H1 (cell line): ENCODE measurements around the gene PPP1R12C. TPM values are rescaled to one million over a fixed set of nuclear protein-coding genes. Genes with fewer than 3 reads are reported as not detected.
A peak's percentile ranks its signal among the peaks of the same experiment; 100 is the strongest.

ENCODE experiments used
- CTCF ChIA-PET: fragments of 300-600 bp; sonication (Branson Sonifier 250); formaldehyde crosslinking; loops from one replicate; lab custom pipeline; 2021; ENCODE audit not compliant: partially characterized antibody; lab: Charles Lee
- POLR2A ChIA-PET: fragments of 300-600 bp; sonication (Branson Sonifier 250); formaldehyde crosslinking; loops from one replicate; lab custom pipeline; 2021; ENCODE audit warnings: inconsistent platforms; ENCODE audit not compliant: partially characterized antibody; lab: Charles Lee
- DNase-seq, 2 experiments: peaks; one replicate each; pipeline versions ENCODE4 v3.0.0 to v3.0.0-alpha.2; 2010 to 2022; ENCODE audit warnings: low spot score in 2 of 2, low read depth in 1 of 2, mixed read lengths in 1 of 2
- FAIRE-seq: peaks from 2 replicates; lab custom pipeline; 2011; peaks lifted over from hg19 to GRCh38; lab: Jason Lieb, UNC
- H2AFZ ChIP-seq: 2 replicates; pipeline ENCODE4 v1.8.1; 2012; ENCODE audit warnings: low read length, inconsistent platforms
- H2AK5ac ChIP-seq: 2 replicates; pipeline ENCODE4 v1.6.1; 2013; ENCODE audit warnings: low read depth, low read length
- H2BK120ac ChIP-seq: replicated peaks from 2 replicates; pipeline ENCODE3; 2013; ENCODE audit warnings: low read depth, low read length, inconsistent platforms
- H2BK12ac ChIP-seq: 2 replicates; pipeline ENCODE4 v1.6.1; 2013; ENCODE audit warnings: low read depth, low read length
- H2BK15ac ChIP-seq: 2 replicates; pipeline ENCODE4 v1.6.1; 2013; ENCODE audit warnings: low read length
- H2BK20ac ChIP-seq: 2 replicates; pipeline ENCODE4 v1.6.1; 2013; ENCODE audit warnings: low read length
- H2BK5ac ChIP-seq: 2 replicates; pipeline ENCODE4 v1.6.1; 2013; ENCODE audit warnings: low read depth, low read length
- H3K14ac ChIP-seq: 2 replicates; pipeline ENCODE4 v1.6.1; 2013; ENCODE audit warnings: inconsistent platforms; ENCODE audit not compliant: insufficient read length
- H3K18ac ChIP-seq: 2 replicates; pipeline ENCODE4 v1.6.1; 2013; ENCODE audit warnings: low read length; ENCODE audit errors: extremely low read depth
- H3K23ac ChIP-seq: 2 replicates; pipeline ENCODE4 v1.6.1; 2013; ENCODE audit warnings: inconsistent platforms; ENCODE audit not compliant: insufficient read length
- H3K23me2 ChIP-seq: 2 replicates; pipeline ENCODE4 v1.6.1; 2013; ENCODE audit warnings: low read depth, low read length
- H3K27ac ChIP-seq: 2 replicates; pipeline ENCODE4 v1.6.1; 2011; ENCODE audit warnings: low read depth, low read length, inconsistent platforms
- H3K27me3 ChIP-seq, 4 experiments: replicated peaks in 1 of 4; 1 replicate in 1 of 4; 2 replicates in 3 of 4; pipeline versions ENCODE4 v1.6.1 to v1.8.1; 2011 to 2013; ENCODE audit warnings: low read length in 3 of 4, mild to moderate bottlenecking in 3 of 4, inconsistent platforms in 2 of 4, mixed read lengths in 2 of 4, moderate library complexity in 1 of 4; ENCODE audit not compliant: control insufficient read depth in 3 of 4, insufficient read depth in 3 of 4; ENCODE audit errors: extremely low read depth in 1 of 4
- H3K36me3 ChIP-seq, 4 experiments: 2 replicates each; pipeline versions ENCODE4 v1.6.1 to v1.8.1; 2011 to 2013; ENCODE audit warnings: mild to moderate bottlenecking in 4 of 4, low read length in 3 of 4, moderate library complexity in 2 of 4, control low read depth in 1 of 4, inconsistent platforms in 1 of 4; ENCODE audit not compliant: insufficient read depth in 4 of 4, control insufficient read depth in 2 of 4
- H3K4ac ChIP-seq: replicated peaks from 2 replicates; pipeline ENCODE3; 2013; ENCODE audit warnings: low read length, low read depth, mixed read lengths, inconsistent platforms; ENCODE audit not compliant: insufficient read length
- H3K4me1 ChIP-seq, 4 experiments: replicated peaks in 1 of 4; 1 replicate in 1 of 4; 2 replicates in 3 of 4; pipeline versions ENCODE4 v1.6.1 to v1.8.1; 2011 to 2013; ENCODE audit warnings: low read length in 3 of 4, inconsistent platforms in 2 of 4, mixed read lengths in 1 of 4; ENCODE audit not compliant: insufficient read depth in 4 of 4, control insufficient read depth in 3 of 4
- H3K4me2 ChIP-seq, 2 experiments: 2 replicates each; pipeline versions ENCODE4 v1.6.1 to v1.8.1; 2011 to 2013; ENCODE audit warnings: low read depth in 2 of 2, low read length in 2 of 2, control low read depth in 1 of 2, inconsistent platforms in 1 of 2, mild to moderate bottlenecking in 1 of 2; ENCODE audit not compliant: insufficient read depth in 1 of 2
- H3K4me3 ChIP-seq, 4 experiments: fragments of 200-600, 300-600 bp in 1 of 4; sonication (generic), shearing (Covaris generic), sonication (Bioruptor Twin) in 1 of 4; 2 replicates each; pipeline versions ENCODE4 v1.5.1 to v1.8.1; 2011 to 2016; ENCODE audit warnings: low read length in 4 of 4, low read depth in 3 of 4, control low read depth in 2 of 4, inconsistent platforms in 2 of 4, mild to moderate bottlenecking in 2 of 4, mixed read lengths in 1 of 4, moderate library complexity in 1 of 4; ENCODE audit not compliant: insufficient read depth in 2 of 4; ENCODE audit errors: extremely low read depth in 1 of 4
- H3K56ac ChIP-seq: replicated peaks from 2 replicates; pipeline ENCODE3; 2013; ENCODE audit warnings: low read depth, mild to moderate bottlenecking, mixed read lengths, low read length, inconsistent platforms; ENCODE audit not compliant: insufficient read length
- H3K79me1 ChIP-seq: 2 replicates; pipeline ENCODE4 v1.6.1; 2013; ENCODE audit warnings: low read depth, low read length, control low read depth
- H3K79me2 ChIP-seq, 2 experiments: 2 replicates each; pipeline versions ENCODE4 v1.6.1 to v1.8.1; 2012 to 2013; ENCODE audit warnings: low read length in 2 of 2, mild to moderate bottlenecking in 2 of 2, inconsistent platforms in 1 of 2; ENCODE audit not compliant: insufficient read depth in 2 of 2, control insufficient read depth in 1 of 2
- H3K9ac ChIP-seq, 4 experiments: replicated peaks in 1 of 4; 1 replicate in 1 of 4; 2 replicates in 3 of 4; pipeline versions ENCODE4 v1.6.1 to v1.8.1; 2011 to 2013; ENCODE audit warnings: low read depth in 3 of 4, low read length in 3 of 4, control low read depth in 2 of 4, mild to moderate bottlenecking in 2 of 4, moderate library complexity in 2 of 4, inconsistent platforms in 1 of 4; ENCODE audit errors: extremely low read depth in 1 of 4
- H3K9me3 ChIP-seq, 2 experiments: 2 replicates each; pipeline versions ENCODE4 v1.6.1 to v1.8.1; 2012 to 2013; ENCODE audit warnings: mild to moderate bottlenecking in 2 of 2, moderate library complexity in 2 of 2, control low read depth in 1 of 2, inconsistent platforms in 1 of 2, low read depth in 1 of 2, low read length in 1 of 2, mixed read lengths in 1 of 2; ENCODE audit not compliant: insufficient read depth in 2 of 2
- H4K20me1 ChIP-seq, 2 experiments: replicated peaks in 1 of 2; 2 replicates each; pipeline versions ENCODE3 to v1.8.1; 2011 to 2013; ENCODE audit warnings: inconsistent platforms in 2 of 2, low read length in 2 of 2, mild to moderate bottlenecking in 1 of 2; ENCODE audit not compliant: insufficient read depth in 2 of 2, control insufficient read depth in 1 of 2
- H4K5ac ChIP-seq: 2 replicates; pipeline ENCODE4 v1.6.1; 2013; ENCODE audit warnings: low read length, low read depth, mixed read lengths, inconsistent platforms; ENCODE audit not compliant: insufficient read length
- H4K8ac ChIP-seq: 2 replicates; pipeline ENCODE4 v1.8.0; 2013; ENCODE audit warnings: mild to moderate bottlenecking, moderate library complexity, low read length, inconsistent platforms; ENCODE audit not compliant: insufficient read depth; ENCODE audit errors: extremely low read depth
- H4K91ac ChIP-seq: replicated peaks from 2 replicates; pipeline ENCODE3; 2013; ENCODE audit warnings: low read length, mixed read lengths, inconsistent platforms; ENCODE audit not compliant: insufficient read length
- CBX5 ChIP-seq: fragments of 300-800, 300-1000 bp; sonication (generic); IDR thresholded peaks from 2 replicates; pipeline ENCODE4 v1.7.1; 2016; ENCODE audit warnings: antibody characterized with exemption, low read length, low read depth
- POLR2A ChIP-seq, 2 experiments: IDR thresholded peaks; 1 replicate in 1 of 2; 2 replicates in 1 of 2; pipeline ENCODE4 v1.6.1; 2011; ENCODE audit warnings: low read depth in 2 of 2, low read length in 2 of 2, mild to moderate bottlenecking in 2 of 2; ENCODE audit errors: control extremely low read depth in 1 of 2
- RNF2 ChIP-seq: fragments of 200-900, 300-1000 bp; sonication (generic); IDR thresholded peaks from 2 replicates; pipeline ENCODE4 v1.7.1; 2016; ENCODE audit warnings: borderline replicate concordance, low read depth, mild to moderate bottlenecking, antibody characterized with exemption, low read length; ENCODE audit not compliant: poor library complexity, severe bottlenecking; ENCODE audit errors: missing control alignments
- SP1 ChIP-seq: IDR thresholded peaks from 2 replicates; pipeline ENCODE4 v1.6.1; 2011; ENCODE audit warnings: low read depth, low read length
- TAF1 ChIP-seq: IDR thresholded peaks from 2 replicates; pipeline ENCODE4 v1.6.1; 2011; ENCODE audit warnings: mild to moderate bottlenecking, low read depth, low read length
- WGBS, 2 experiments: shearing (Covaris generic) in 1 of 2; methylation state at CpG; one replicate each; pipeline versions ENCODE4 v1.1.6 to v1.1.7; 2013 to 2015; ENCODE audit warnings: low lambda C conversion rate in 2 of 2, mixed read lengths in 2 of 2, inconsistent platforms in 1 of 2, low coverage in 1 of 2, missing lambda C conversion rate in 1 of 2; ENCODE audit not compliant: insufficient replicate concordance in 2 of 2, insufficient coverage in 1 of 2, insufficient read length in 1 of 2; ENCODE audit errors: extremely low coverage in 1 of 2, missing lambda C conversion rate in 1 of 2; 5-methylcytosine and 5-hydroxymethylcytosine counted together
- polyA plus RNA-seq, 7 experiments: library from polyadenylated mRNA; depleted of rRNA in 3 of 7; stranded (reverse) in 5 of 7; unstranded in 2 of 7; fragments of >200 nt in 5 of 7; fragments of 200-250 nt in 2 of 7; gene quantifications; 1 replicate in 5 of 7; 2 replicates in 1 of 7; 4 replicates in 1 of 7; pipeline versions ENCODE4 v1.2.1 to v1.2.3, GENCODE V29; 2011 to 2013; ENCODE audit warnings: missing spikeins in 2 of 7, mixed read lengths in 2 of 7
- total RNA-seq: library from RNA; stranded (reverse); fragmentation: NEBNext Ultra II Directional; extraction: Animal tissue kit (Norgen Biotek cat#: 25700); gene quantifications from 2 replicates; pipeline ENCODE4 v1.2.1, GENCODE V29; 2021

The PPP1R12C gene
- total and polyA plus RNA-seq, 2 of the 8 experiments (the other 6 are each of a cell fraction or from before 2014, with no cell fraction given) = 31.7 to 71.5 TPM

DNA sequence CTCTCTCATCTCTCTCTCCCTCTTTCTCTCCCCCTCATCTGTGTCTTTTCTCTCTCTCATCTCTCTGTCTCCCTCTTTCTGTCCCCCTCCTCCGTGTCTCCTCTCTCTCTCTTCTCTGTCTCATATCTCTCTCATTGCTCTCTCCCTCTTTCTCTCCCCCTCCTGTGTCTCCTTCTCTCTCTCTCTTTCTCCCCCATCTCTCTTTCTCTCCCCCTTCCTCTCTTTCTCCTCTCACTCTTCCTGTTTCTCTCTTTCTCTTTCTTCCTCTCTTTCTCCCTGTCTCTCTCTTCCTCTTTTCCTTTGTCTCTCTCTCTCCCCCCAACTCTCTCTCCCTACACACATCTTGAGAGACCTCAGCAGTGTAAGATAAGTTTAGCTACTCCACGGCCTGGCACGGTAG lies 49.6 kb downstream of the PPP1R12C start:
- Histone ChIP-seq H3K4ac (no peak overlapping the region), H4K5ac (no peak overlapping the region), H3K79me2 (no peaks in the 10 kb centered on the region), H3K4me1 (peaks cover 0 to 10% (median 5%) of the 10 kb centered on the region in 4 experiments; a peak in 6 of 7 replicates), H2BK12ac (peak overlapping the region; percentile 50; the same call in 1 of the 2 replicates), H3K27ac (no peak overlapping the region), H4K20me1 (peaks cover 0 to 5% of the 10 kb centered on the region in 2 experiments), H3K27me3 (peaks cover 18 to 78% (median 58%) of the 10 kb centered on the region in 4 experiments), H3K23ac (no peak overlapping the region), H2BK15ac (no peak overlapping the region), H3K4me3 (no peak overlapping the region), H3K18ac (no peak overlapping the region), H4K91ac (no peak overlapping the region), H2AK5ac (no peak overlapping the region), H3K4me2 (no peak overlapping the region), H3K79me1 (no peaks in the 10 kb centered on the region), H3K56ac (no peak overlapping the region), H3K9me3 (no peaks in the 10 kb centered on the region), H3K14ac (no peak overlapping the region), H2AFZ (no peak overlapping the region), H2BK5ac (no peak overlapping the region), H2BK120ac (no peak overlapping the region), H4K8ac (no peak overlapping the region), H3K9ac (no peak overlapping the region), H3K36me3 (no peaks in the 10 kb centered on the region), H2BK20ac (no peak overlapping the region), H3K23me2 (peaks cover 4% of the 10 kb centered on the region)
- DNase-seq (no peak), FAIRE-seq (no peak)
- WGBS, 2 experiments = 60% methylated on average over 3 of the region's 3 CpGs; no CpG with 5 or more reads in 1 of the 2 experiments
- ChIA-PET POLR2A (interaction anchor here (0.6 to 5.8 kb wide), 8 partner anchors 8 to 620 kb away, joined by 3 to 33 read pairs (median 3); no protein-coding TSS in a partner anchor), CTCF (interaction anchor here (1.2 to 3.3 kb wide), 3 partner anchors 13 to 187 kb away, joined by 3 to 20 read pairs (median 3); no protein-coding TSS in a partner anchor)
- no peak for TF ChIP-seq SP1
- no peak for TF ChIP-seq CBX5
- TF ChIP-seq TAF1 = no peak
- TF ChIP-seq RNF2 = no peak
- TF ChIP-seq POLR2A (IDR thresholded peaks at IDR 0.05; ENCODE audit: control extremely low read depth in 1 of 2, low read depth in 2 of 2, low read length in 2 of 2) = no peak
